GM12874 (cell line): ENCODE data around the gene KRT6A.

ENCODE experiments used
- CTCF ChIP-seq: IDR thresholded peaks from 2 replicates; pipeline ENCODE4 v1.5.1; 2011; ENCODE audit warnings: low read depth, mild to moderate bottlenecking, control low read depth, low read length, moderate library complexity; ENCODE audit not compliant: insufficient read depth

The KRT6A gene

GRCh38 chr12:52486166-52487105, 6.6 kb downstream of the KRT6A start:
- no peak for TF ChIP-seq CTCF

GRCh38 chr12:52480073-52480472, 13.0 kb downstream of the KRT6A start:
- no peak for TF ChIP-seq CTCF

GRCh38 chr12:52477651-52478050, 15.4 kb downstream of the KRT6A start:
- no peak for TF ChIP-seq CTCF

GRCh38 chr12:52474212-52474611, 18.8 kb downstream of the KRT6A start:
- no peak for TF ChIP-seq CTCF

GRCh38 chr12:52473768-52474167, 19.3 kb downstream of the KRT6A start, which contains the start of gene KRT6C:
TSS of gene KRT6C (minus strand) at chr12:52473805. CDS start at chr12:52473737, 68 bp downstream.
- TF ChIP-seq CTCF, result no peak

- TF ChIP-seq CTCF, result no peak
Observed at GRCh38 chr12:52469853-52470252, 23.2 kb downstream of the KRT6A start.

GRCh38 chr12:52464897-52465296, 28.2 kb downstream of the KRT6A start:
- no peak for TF ChIP-seq CTCF
